ENCODE results near the gene DRICH1. TPM values are rescaled to one million over a fixed set of nuclear protein-coding genes. Genes with fewer than 3 reads are reported as not detected.
"Not testable (repeated sequence)": the region's sequence is repeated elsewhere in the genome, so short reads cannot be mapped to it uniquely, and the experiment has no call there.

Gene DRICH1
- total and polyA plus RNA-seq, 5 donors, result 0.09 to 0.37 TPM; not detected in 3

- no peaks in the 10 kb centered on the region for H3K4me1 ChIP-seq (ENCODE audit: control insufficient read depth, insufficient read depth, low read length)
- H3K9me3 ChIP-seq (ENCODE audit: control insufficient read depth, low read length), result no peaks in the 10 kb centered on the region
- no peak overlapping the region for H3K4me3 ChIP-seq (ENCODE audit: low read length)
- 67% methylated on average over 7 of the region's 7 CpGs for WGBS
- no peak overlapping the region for H3K27ac ChIP-seq (ENCODE audit: low read length)
- ATAC-seq, result no peak
- H3K27me3 ChIP-seq (ENCODE audit: control insufficient read depth, insufficient read depth), result no peaks in the 10 kb centered on the region
- intact Hi-C loops (cut with DNase I), result no loop called here
- no peak for DNase-seq
These were observed 18.7 kb downstream of the DRICH1 start for GRCh38 chr22:23613193-23613972.

DNA sequence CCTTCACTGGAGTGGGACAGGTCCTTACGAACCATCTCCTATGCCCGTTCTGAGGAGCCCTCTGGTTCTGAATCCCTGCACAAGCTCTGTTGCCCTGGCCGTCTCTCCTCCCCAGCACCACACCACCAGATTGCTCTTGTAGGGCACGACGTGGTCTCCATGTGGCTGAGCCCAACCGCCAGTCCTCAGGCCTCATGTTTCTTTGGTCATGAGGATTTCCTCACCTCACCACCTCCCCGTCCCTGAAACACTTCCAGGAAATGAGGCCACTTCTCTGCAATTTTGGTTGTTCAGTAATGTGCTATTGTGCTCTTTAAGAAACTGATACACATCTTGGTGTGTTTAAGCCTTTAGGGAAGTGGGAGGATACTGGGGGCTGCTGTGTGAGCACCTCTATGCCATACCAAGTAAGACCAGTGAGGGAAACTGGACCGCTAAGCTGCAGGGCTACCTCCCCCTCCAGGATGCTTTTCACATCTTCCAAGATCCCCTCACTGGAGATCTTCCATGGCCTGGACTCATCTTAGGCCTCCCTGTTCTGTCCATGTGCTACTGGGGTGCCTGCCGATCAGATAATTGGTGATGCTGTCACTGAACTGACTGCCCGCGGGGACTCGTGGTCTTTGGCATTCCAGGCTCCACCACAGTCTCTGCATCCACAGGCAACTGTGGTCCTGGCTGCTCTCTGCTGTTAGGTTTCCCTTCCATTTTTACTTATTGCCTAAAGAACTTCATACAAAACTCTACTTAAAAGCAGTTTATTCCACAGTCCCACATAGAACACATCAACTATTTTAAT is 21.9 kb downstream of the DRICH1 start:
- no peaks in the 10 kb centered on the region for H3K27me3 ChIP-seq (ENCODE audit: control insufficient read depth, insufficient read depth)
- no peaks in the 10 kb centered on the region for H3K9me3 ChIP-seq (ENCODE audit: control insufficient read depth, low read length)
- no peak overlapping the region for H3K27ac ChIP-seq (ENCODE audit: low read length)
- no peak overlapping the region for H3K4me3 ChIP-seq (ENCODE audit: low read length)
- WGBS, result 70% methylated on average over 12 of the region's 12 CpGs
- no peaks in the 10 kb centered on the region for H3K4me1 ChIP-seq (ENCODE audit: control insufficient read depth, insufficient read depth, low read length)
- DNase-seq (no peak), ATAC-seq (no peak)
- intact Hi-C loops (cut with DNase I), result no loop called here

DNA sequence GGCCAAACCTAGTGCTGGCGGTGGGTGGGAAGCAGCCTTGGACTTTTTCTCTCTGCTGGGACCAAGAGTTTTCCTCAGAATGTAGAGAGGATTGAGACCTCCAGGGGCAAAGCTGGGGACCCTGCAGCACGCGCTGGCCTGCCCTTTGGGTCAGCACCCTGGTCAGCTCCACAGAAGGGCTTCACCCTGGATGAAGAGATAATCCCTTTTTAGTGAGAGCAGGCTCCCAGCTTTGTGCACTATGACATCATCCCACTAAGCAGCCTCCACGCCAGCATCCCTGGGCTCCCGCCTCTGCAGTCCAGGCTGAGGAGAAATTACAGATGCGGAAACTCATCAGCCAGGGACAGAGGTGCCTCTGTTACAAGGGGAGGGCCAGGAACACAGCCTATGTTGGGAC is 23.5 kb downstream of the DRICH1 start:
- DNase-seq, result no peak
- Histone ChIP-seq H3K27ac (ENCODE audit: low read length) (no peak overlapping the region), H3K27me3 (ENCODE audit: control insufficient read depth, insufficient read depth) (no peaks in the 10 kb centered on the region), H3K4me1 (ENCODE audit: control insufficient read depth, insufficient read depth, low read length) (no peaks in the 10 kb centered on the region), H3K4me3 (ENCODE audit: low read length) (no peak overlapping the region), H3K9me3 (ENCODE audit: control insufficient read depth, low read length) (no peaks in the 10 kb centered on the region)
- 42% methylated on average over 6 of the region's 6 CpGs for WGBS
- intact Hi-C loops (cut with DNase I), result no loop called here
- no peak for ATAC-seq

GRCh38 chr22:23606204-23607131 is 25.7 kb downstream of the DRICH1 start:
- Histone ChIP-seq H3K9me3 (ENCODE audit: control insufficient read depth, low read length) (no peaks in the 10 kb centered on the region), H3K4me3 (ENCODE audit: low read length) (no peak overlapping the region), H3K27ac (ENCODE audit: low read length) (no peak overlapping the region), H3K4me1 (ENCODE audit: control insufficient read depth, insufficient read depth, low read length) (no peaks in the 10 kb centered on the region), H3K27me3 (ENCODE audit: control insufficient read depth, insufficient read depth) (no peaks in the 10 kb centered on the region)
- intact Hi-C loops (cut with DNase I), result no loop called here
- no peak for DNase-seq
- WGBS, result 85% methylated on average over 20 of the region's 20 CpGs
- no peak for ATAC-seq

DNA sequence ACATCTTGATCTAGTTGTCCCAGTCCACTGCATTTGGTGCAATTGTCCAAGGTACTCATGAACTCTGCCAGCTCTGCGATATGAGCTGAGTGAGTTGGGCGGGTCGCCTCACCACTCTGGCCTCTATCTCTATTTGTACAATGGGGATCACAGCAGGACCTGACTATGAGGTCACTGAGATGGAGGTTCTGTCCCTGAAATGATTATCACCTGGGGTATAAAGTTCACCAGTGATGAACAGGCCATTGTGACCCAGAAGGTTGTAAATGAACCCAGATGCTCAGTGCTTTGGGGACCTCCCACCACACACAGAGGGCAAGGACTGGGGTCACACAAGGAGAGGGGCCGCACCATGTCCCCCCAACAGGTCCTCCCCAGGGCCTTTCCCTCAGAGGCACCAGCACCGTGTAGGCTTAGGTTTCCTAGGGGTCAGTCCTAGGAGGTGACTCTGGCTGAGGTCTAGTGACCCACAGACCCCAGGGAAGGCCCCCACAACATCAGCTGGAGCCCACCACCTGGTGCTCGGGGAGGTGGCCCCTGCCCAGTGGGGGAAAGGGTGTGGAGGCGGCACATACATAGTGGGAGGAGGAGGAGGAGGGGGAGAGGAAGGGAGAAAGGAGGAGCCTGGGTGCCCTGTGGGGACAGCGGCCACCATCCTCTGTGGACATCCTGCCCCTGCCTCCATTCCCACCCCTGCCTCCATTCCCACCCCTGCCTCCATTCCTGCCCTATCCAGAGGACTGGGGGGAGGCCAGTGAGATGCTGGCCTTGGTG is 27.0 kb downstream of the DRICH1 start:
- intact Hi-C loops (cut with DNase I), result no loop called here

GRCh38 chr22:23603266-23603665 is 28.9 kb downstream of the DRICH1 start:
- Histone ChIP-seq H3K27ac (ENCODE audit: low read length) (no peak overlapping the region), H3K9me3 (ENCODE audit: control insufficient read depth, low read length) (no peaks in the 10 kb centered on the region), H3K4me3 (ENCODE audit: low read length) (no peak overlapping the region), H3K27me3 (ENCODE audit: control insufficient read depth, insufficient read depth) (no peaks in the 10 kb centered on the region), H3K4me1 (ENCODE audit: control insufficient read depth, insufficient read depth, low read length) (no peaks in the 10 kb centered on the region)
- DNase-seq, result no peak
- intact Hi-C loops (cut with DNase I), result no loop called here
- no peak for ATAC-seq
- WGBS, result 78% methylated on average over 7 of the region's 7 CpGs

More for the DNA sequence above, 27.0 kb downstream of the DRICH1 start:
- Histone ChIP-seq H3K27me3 (ENCODE audit: control insufficient read depth, insufficient read depth) (no peaks in the 10 kb centered on the region), H3K4me3 (ENCODE audit: low read length) (no peak overlapping the region), H3K9me3 (ENCODE audit: control insufficient read depth, low read length) (no peaks in the 10 kb centered on the region), H3K27ac (ENCODE audit: low read length) (no peak overlapping the region), H3K4me1 (ENCODE audit: control insufficient read depth, insufficient read depth, low read length) (no peaks in the 10 kb centered on the region)
- WGBS, result 82% methylated on average over 8 of the region's 8 CpGs
- ATAC-seq (peak in 1 of 2 donors; percentile 14), DNase-seq (no peak)

- Histone ChIP-seq H3K4me3 (ENCODE audit: low read length) (no peak overlapping the region), H3K9me3 (ENCODE audit: control insufficient read depth, low read length) (no peaks in the 10 kb centered on the region), H3K27me3 (ENCODE audit: control insufficient read depth, insufficient read depth) (no peaks in the 10 kb centered on the region), H3K27ac (ENCODE audit: low read length) (no peak overlapping the region), H3K4me1 (ENCODE audit: control insufficient read depth, insufficient read depth, low read length) (no peaks in the 10 kb centered on the region)
- ATAC-seq (no peak), DNase-seq (no peak)
- intact Hi-C loops (cut with DNase I), result loop anchor here in 1 of 4 donors (10.0 kb wide), 1 partner anchor 284 kb away; no protein-coding TSS in a partner anchor
- 95% methylated on average over 9 of the region's 9 CpGs for WGBS
These were observed 33.2 kb downstream of the DRICH1 start for GRCh38 chr22:23598805-23599518.

GRCh38 chr22:23597576-23598268 is 34.4 kb downstream of the DRICH1 start:
- not testable (repeated sequence) for H3K27me3 ChIP-seq (ENCODE audit: control insufficient read depth, insufficient read depth); H3K4me1 ChIP-seq (ENCODE audit: control insufficient read depth, insufficient read depth, low read length); H3K4me3 ChIP-seq (ENCODE audit: low read length); H3K27ac ChIP-seq (ENCODE audit: low read length); DNase-seq; H3K9me3 ChIP-seq (ENCODE audit: control insufficient read depth, low read length); ATAC-seq
- intact Hi-C loops (cut with DNase I), result loop anchor here in 1 of 4 donors (10.0 kb wide), 1 partner anchor 283 kb away; no protein-coding TSS in a partner anchor
- 68% methylated on average over 5 of the region's 7 CpGs for WGBS

- intact Hi-C loops (cut with DNase I), result loop anchor here in 1 of 4 donors (10.0 kb wide), 1 partner anchor 281 kb away; no protein-coding TSS in a partner anchor
- not testable (repeated sequence) for H3K27ac ChIP-seq (ENCODE audit: low read length); H3K9me3 ChIP-seq (ENCODE audit: control insufficient read depth, low read length); DNase-seq; H3K27me3 ChIP-seq (ENCODE audit: control insufficient read depth, insufficient read depth); H3K4me3 ChIP-seq (ENCODE audit: low read length); ATAC-seq; H3K4me1 ChIP-seq (ENCODE audit: control insufficient read depth, insufficient read depth, low read length)
- WGBS, result 36% methylated on average over 6 of the region's 6 CpGs
These were observed 36.2 kb downstream of the DRICH1 start for GRCh38 chr22:23595904-23596303.

All from right cardiac atrium (tissue), 5 donors.